ENCODE measurements around the gene TAL1.

The TAL1 gene

DNA sequence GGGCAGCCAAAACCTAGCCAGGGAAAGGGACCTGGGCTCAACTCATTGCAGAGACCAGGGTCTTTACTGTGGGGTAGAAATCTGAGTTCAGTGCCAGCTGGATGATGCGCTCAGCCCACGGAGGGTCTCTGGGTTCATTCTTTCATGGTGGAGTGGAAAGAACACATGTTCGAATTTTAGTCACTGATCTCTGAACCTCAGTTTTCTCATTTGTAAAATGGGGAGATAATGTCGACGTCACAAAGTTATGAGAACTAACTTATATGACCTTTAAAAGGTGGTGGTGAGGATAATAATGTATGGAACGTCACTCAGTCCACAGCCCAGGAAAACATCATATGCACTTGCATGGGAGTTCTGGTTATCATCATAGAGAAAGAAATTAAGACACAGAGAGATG is 1.2 kb upstream of the TAL1 start:
- TF ChIP-seq GATA3 (IDR thresholded peaks at IDR 0.05; ENCODE audit: low read depth, low read length), result no peak
- no peak for TF ChIP-seq GATA2 (IDR thresholded peaks at IDR 0.05; ENCODE audit: low read depth, low read length)

- TF ChIP-seq GATA3 (IDR thresholded peaks at IDR 0.05; ENCODE audit: low read depth, low read length), result no peak
- TF ChIP-seq GATA2 (IDR thresholded peaks at IDR 0.05; ENCODE audit: low read depth, low read length), result no peak
These were observed 481 bp downstream of the TAL1 start for GRCh38 chr1:47231301-47232186.

- TF ChIP-seq GATA2 (IDR thresholded peaks at IDR 0.05; ENCODE audit: low read depth, low read length), result no peak
- no peak for TF ChIP-seq GATA3 (IDR thresholded peaks at IDR 0.05; ENCODE audit: low read depth, low read length)
These were observed 1.2 kb downstream of the TAL1 start for GRCh38 chr1:47230692-47231300.

GRCh38 chr1:47229886-47230691 is 1.9 kb downstream of the TAL1 start:
- TF ChIP-seq GATA3 (IDR thresholded peaks at IDR 0.05; ENCODE audit: low read depth, low read length) (no peak), GATA2 (IDR thresholded peaks at IDR 0.05; ENCODE audit: low read depth, low read length) (no peak)

DNA sequence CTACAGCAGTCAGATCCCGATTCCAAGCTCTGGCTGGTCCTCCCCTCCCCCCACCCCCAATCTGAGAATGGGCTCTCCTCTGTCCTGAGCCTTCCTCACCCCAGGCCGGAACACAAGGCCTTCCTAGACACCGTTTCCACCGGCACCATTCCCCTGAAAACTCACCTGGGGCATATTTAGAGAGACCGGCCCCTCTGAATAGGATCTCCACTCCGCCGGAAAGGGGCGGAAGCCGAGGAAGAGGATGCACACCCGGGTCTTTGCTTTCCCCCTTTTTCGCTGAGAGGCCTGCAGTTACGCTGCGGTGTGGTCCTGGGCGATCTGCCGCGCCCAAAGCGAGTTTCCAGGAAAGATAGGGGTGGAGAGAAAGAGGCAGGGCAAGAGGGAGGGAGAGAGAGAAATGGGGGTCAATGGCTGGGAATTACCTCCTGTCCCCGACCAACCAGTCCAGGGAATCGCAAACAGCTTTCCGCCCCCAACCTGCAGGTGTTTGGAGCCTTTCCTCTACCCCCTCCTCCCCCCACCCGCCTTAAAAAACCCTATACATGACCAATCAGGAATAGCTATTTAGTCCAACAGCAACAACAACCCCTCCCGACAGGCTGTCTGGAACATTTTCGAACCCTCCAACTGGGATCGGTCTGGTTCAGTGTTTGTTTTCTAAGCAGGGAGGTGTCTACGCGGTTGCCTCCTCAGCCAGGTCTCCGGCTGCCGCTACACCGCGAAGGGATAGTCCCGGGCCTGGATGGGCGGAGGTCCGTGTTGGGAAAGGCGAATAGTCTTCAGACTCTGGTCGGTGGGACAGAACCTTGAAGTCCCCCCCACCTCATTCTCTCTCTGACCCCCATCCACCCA is 2.8 kb downstream of the TAL1 start:
- TF ChIP-seq GATA3 (IDR thresholded peaks at IDR 0.05; ENCODE audit: low read depth, low read length) (no peak), GATA2 (IDR thresholded peaks at IDR 0.05; ENCODE audit: low read depth, low read length) (no peak)

DNA sequence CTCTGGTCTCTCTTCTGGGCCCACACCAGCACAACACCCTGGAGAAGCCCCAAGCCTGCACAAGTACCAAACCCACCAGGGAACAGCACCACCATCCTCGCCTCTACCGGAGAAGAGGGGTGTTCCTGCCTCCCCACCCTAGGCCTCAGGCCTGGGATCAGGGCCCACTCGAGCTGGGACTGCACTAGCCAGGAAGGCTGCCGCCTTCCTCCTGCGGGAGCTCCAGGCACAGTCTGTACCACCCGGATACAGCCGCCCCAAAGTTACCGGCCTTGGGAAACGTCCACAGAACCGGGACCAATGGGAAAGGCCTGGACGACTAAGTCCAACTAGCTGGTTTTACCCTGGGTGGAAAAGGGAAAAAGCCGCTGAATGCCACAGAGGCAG is 3.4 kb downstream of the TAL1 start:
- no peak for TF ChIP-seq GATA2 (IDR thresholded peaks at IDR 0.05; ENCODE audit: low read depth, low read length)
- TF ChIP-seq GATA3 (IDR thresholded peaks at IDR 0.05; ENCODE audit: low read depth, low read length), result no peak

DNA sequence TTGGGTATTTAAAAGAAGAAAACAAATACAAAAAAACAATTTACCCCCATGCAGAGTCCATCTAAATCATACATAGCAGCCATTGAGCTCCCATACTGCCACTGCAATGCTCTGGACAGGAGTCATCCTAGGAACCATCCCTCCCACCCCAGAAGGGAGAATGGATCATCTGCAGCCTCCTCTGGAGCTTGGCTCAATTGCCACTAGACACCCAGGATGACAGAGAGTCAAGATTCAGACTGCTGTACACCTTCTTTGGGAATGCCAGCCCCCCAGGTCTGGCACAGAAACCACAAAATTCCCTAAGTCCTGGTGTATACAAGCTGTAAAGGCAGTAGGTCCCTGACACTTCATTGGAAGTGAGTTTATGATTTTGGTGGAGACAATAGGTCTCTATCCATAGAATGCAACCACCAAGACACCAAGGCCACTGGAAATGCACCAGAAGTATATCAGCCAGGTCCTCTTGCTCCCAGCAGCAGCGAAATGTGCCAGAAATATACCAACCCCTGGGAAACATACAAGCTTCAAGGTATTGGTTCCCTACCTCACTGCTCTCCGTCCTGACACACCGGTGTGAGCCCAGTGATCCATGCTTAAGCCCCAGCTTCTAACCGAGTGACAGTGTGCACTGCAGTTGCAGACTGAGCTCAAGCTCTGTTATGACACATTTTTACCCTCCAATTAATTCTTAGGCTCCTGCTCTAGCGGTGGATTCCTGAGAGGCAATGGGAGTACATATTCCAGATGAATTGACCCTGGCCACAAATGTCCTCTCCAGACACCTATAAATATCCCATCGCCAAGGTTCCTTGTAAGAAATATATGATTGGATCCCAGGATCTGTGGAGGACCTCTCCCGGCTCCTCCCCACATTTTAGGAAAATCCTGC is 4.4 kb downstream of the TAL1 start:
- TF ChIP-seq GATA2 (IDR thresholded peaks at IDR 0.05; ENCODE audit: low read depth, low read length) (no peak), GATA3 (IDR thresholded peaks at IDR 0.05; ENCODE audit: low read depth, low read length) (no peak)

- TF ChIP-seq GATA3 (IDR thresholded peaks at IDR 0.05; ENCODE audit: low read depth, low read length) (no peak), GATA2 (IDR thresholded peaks at IDR 0.05; ENCODE audit: low read depth, low read length) (no peak)
These were observed 5.2 kb downstream of the TAL1 start for GRCh38 chr1:47226839-47227215.

GRCh38 chr1:47226121-47226838 is 5.7 kb downstream of the TAL1 start:
- TF ChIP-seq GATA2 (IDR thresholded peaks at IDR 0.05; ENCODE audit: low read depth, low read length) (no peak), GATA3 (IDR thresholded peaks at IDR 0.05; ENCODE audit: low read depth, low read length) (no peak)

- TF ChIP-seq GATA3 (IDR thresholded peaks at IDR 0.05; ENCODE audit: low read depth, low read length) (no peak), GATA2 (IDR thresholded peaks at IDR 0.05; ENCODE audit: low read depth, low read length) (no peak)
These were observed 6.5 kb downstream of the TAL1 start for GRCh38 chr1:47225430-47226100.

- TF ChIP-seq GATA3 (IDR thresholded peaks at IDR 0.05; ENCODE audit: low read depth, low read length) (no peak), GATA2 (IDR thresholded peaks at IDR 0.05; ENCODE audit: low read depth, low read length) (peak; percentile 69)
These were observed 7.2 kb downstream of the TAL1 start for GRCh38 chr1:47224676-47225399.

All from SH-SY5Y (cell line).